Measurements from ENCODE around the gene COL3A1. TPM values are rescaled to one million over a fixed set of nuclear protein-coding genes. Genes with fewer than 3 reads are reported as not detected.

Gene COL3A1
- total RNA-seq, 1 donor from 2014 or later = 6,920 TPM

GRCh38 chr2:189014449-189015138, 40.4 kb downstream of the COL3A1 start:
- H3K9me3 ChIP-seq (ENCODE audit: control insufficient read depth in 3 of 3, low read length in 3 of 3) = no peaks in the 10 kb centered on the region
- no peak overlapping the region for H3K9ac ChIP-seq (ENCODE audit: low read depth in 1 of 3, low read length in 3 of 3)
- no peak overlapping the region for H3K4me3 ChIP-seq (ENCODE audit: low read length in 3 of 3)
- peaks cover 0 to 3% (median 0%) of the 10 kb centered on the region in 3 donors for H3K4me1 ChIP-seq (ENCODE audit: control insufficient read depth in 3 of 3, insufficient read depth in 3 of 3, low read length in 3 of 3)
- H3K27ac ChIP-seq (ENCODE audit: low read depth, low read length) = peak overlapping the region; percentile 16
- H3K27me3 ChIP-seq (ENCODE audit: control insufficient read depth in 3 of 3, insufficient read depth in 3 of 3, low read length in 3 of 3) = no peaks in the 10 kb centered on the region
- no peaks in the 10 kb centered on the region for H3K36me3 ChIP-seq (ENCODE audit: control insufficient read depth in 3 of 3, insufficient read depth in 3 of 3, low read length in 3 of 3)

- no peaks in the 10 kb centered on the region for H3K9me3 ChIP-seq (ENCODE audit: control insufficient read depth in 3 of 3, low read length in 3 of 3)
- no peaks in the 10 kb centered on the region for H3K36me3 ChIP-seq (ENCODE audit: control insufficient read depth in 3 of 3, insufficient read depth in 3 of 3, low read length in 3 of 3)
- H3K9ac ChIP-seq (ENCODE audit: low read depth in 1 of 3, low read length in 3 of 3) = no peak overlapping the region
- H3K27ac ChIP-seq (ENCODE audit: low read depth, low read length) = no peak overlapping the region
- H3K4me3 ChIP-seq (ENCODE audit: low read length in 3 of 3) = no peak overlapping the region
- H3K4me1 ChIP-seq (ENCODE audit: control insufficient read depth in 3 of 3, insufficient read depth in 3 of 3, low read length in 3 of 3) = peaks cover 0 to 3% (median 0%) of the 10 kb centered on the region in 3 donors
- H3K27me3 ChIP-seq (ENCODE audit: control insufficient read depth in 3 of 3, insufficient read depth in 3 of 3, low read length in 3 of 3) = no peaks in the 10 kb centered on the region
Measured at GRCh38 chr2:189015359-189015758, 41.2 kb downstream of the COL3A1 start.

- Histone ChIP-seq H3K36me3 (ENCODE audit: control insufficient read depth in 3 of 3, insufficient read depth in 3 of 3, low read length in 3 of 3) (no peaks in the 10 kb centered on the region), H3K4me3 (ENCODE audit: low read length in 3 of 3) (no peak overlapping the region), H3K27me3 (ENCODE audit: control insufficient read depth in 3 of 3, insufficient read depth in 3 of 3, low read length in 3 of 3) (no peaks in the 10 kb centered on the region), H3K9ac (ENCODE audit: low read depth in 1 of 3, low read length in 3 of 3) (no peak overlapping the region), H3K27ac (ENCODE audit: low read depth, low read length) (no peak overlapping the region), H3K4me1 (ENCODE audit: control insufficient read depth in 3 of 3, insufficient read depth in 3 of 3, low read length in 3 of 3) (peaks cover 0 to 3% (median 0%) of the 10 kb centered on the region in 3 donors), H3K9me3 (ENCODE audit: control insufficient read depth in 3 of 3, low read length in 3 of 3) (no peaks in the 10 kb centered on the region)
Measured at GRCh38 chr2:189016311-189016861, 42.2 kb downstream of the COL3A1 start.

GRCh38 chr2:189018631-189019030, 44.5 kb downstream of the COL3A1 start:
- H3K9ac ChIP-seq (ENCODE audit: low read depth in 1 of 3, low read length in 3 of 3) = no peak overlapping the region

GRCh38 chr2:189020179-189020578, 46.0 kb downstream of the COL3A1 start:
- Histone ChIP-seq H3K36me3 (ENCODE audit: control insufficient read depth in 3 of 3, insufficient read depth in 3 of 3, low read length in 3 of 3) (no peaks in the 10 kb centered on the region), H3K27ac (ENCODE audit: low read depth, low read length) (no peak overlapping the region), H3K4me1 (ENCODE audit: control insufficient read depth in 3 of 3, insufficient read depth in 3 of 3, low read length in 3 of 3) (peaks cover 0 to 3% (median 0%) of the 10 kb centered on the region in 3 donors), H3K27me3 (ENCODE audit: control insufficient read depth in 3 of 3, insufficient read depth in 3 of 3, low read length in 3 of 3) (no peaks in the 10 kb centered on the region), H3K9ac (ENCODE audit: low read depth in 1 of 3, low read length in 3 of 3) (no peak overlapping the region), H3K4me3 (ENCODE audit: low read length in 3 of 3) (no peak overlapping the region), H3K9me3 (ENCODE audit: control insufficient read depth in 3 of 3, low read length in 3 of 3) (no peaks in the 10 kb centered on the region)

More at GRCh38 chr2:189018631-189019030, 44.5 kb downstream of the COL3A1 start:
- Histone ChIP-seq H3K9me3 (ENCODE audit: control insufficient read depth in 3 of 3, low read length in 3 of 3) (no peaks in the 10 kb centered on the region), H3K36me3 (ENCODE audit: control insufficient read depth in 3 of 3, insufficient read depth in 3 of 3, low read length in 3 of 3) (no peaks in the 10 kb centered on the region), H3K4me3 (ENCODE audit: low read length in 3 of 3) (no peak overlapping the region), H3K27me3 (ENCODE audit: control insufficient read depth in 3 of 3, insufficient read depth in 3 of 3, low read length in 3 of 3) (no peaks in the 10 kb centered on the region), H3K4me1 (ENCODE audit: control insufficient read depth in 3 of 3, insufficient read depth in 3 of 3, low read length in 3 of 3) (peaks cover 0 to 6% (median 0%) of the 10 kb centered on the region in 3 donors), H3K27ac (ENCODE audit: low read depth, low read length) (no peak overlapping the region)

- no peak overlapping the region for H3K9ac ChIP-seq (ENCODE audit: low read depth in 1 of 3, low read length in 3 of 3)
- no peaks in the 10 kb centered on the region for H3K27me3 ChIP-seq (ENCODE audit: control insufficient read depth in 3 of 3, insufficient read depth in 3 of 3, low read length in 3 of 3)
- H3K27ac ChIP-seq (ENCODE audit: low read depth, low read length) = peak overlapping the region; percentile 72
- H3K36me3 ChIP-seq (ENCODE audit: control insufficient read depth in 3 of 3, insufficient read depth in 3 of 3, low read length in 3 of 3) = no peaks in the 10 kb centered on the region
- H3K4me1 ChIP-seq (ENCODE audit: control insufficient read depth in 3 of 3, insufficient read depth in 3 of 3, low read length in 3 of 3) = peaks cover 0 to 3% (median 0%) of the 10 kb centered on the region in 3 donors
- H3K4me3 ChIP-seq (ENCODE audit: low read length in 3 of 3) = no peak overlapping the region
- no peaks in the 10 kb centered on the region for H3K9me3 ChIP-seq (ENCODE audit: control insufficient read depth in 3 of 3, low read length in 3 of 3)
Measured at GRCh38 chr2:189022053-189022481, 47.9 kb downstream of the COL3A1 start.

- Histone ChIP-seq H3K36me3 (ENCODE audit: control insufficient read depth in 3 of 3, insufficient read depth in 3 of 3, low read length in 3 of 3) (no peaks in the 10 kb centered on the region), H3K27ac (ENCODE audit: low read depth, low read length) (peak overlapping the region; percentile 72), H3K4me1 (ENCODE audit: control insufficient read depth in 3 of 3, insufficient read depth in 3 of 3, low read length in 3 of 3) (peaks cover 0 to 3% (median 0%) of the 10 kb centered on the region in 3 donors), H3K4me3 (ENCODE audit: low read length in 3 of 3) (no peak overlapping the region), H3K9ac (ENCODE audit: low read depth in 1 of 3, low read length in 3 of 3) (no peak overlapping the region), H3K9me3 (ENCODE audit: control insufficient read depth in 3 of 3, low read length in 3 of 3) (no peaks in the 10 kb centered on the region), H3K27me3 (ENCODE audit: control insufficient read depth in 3 of 3, insufficient read depth in 3 of 3, low read length in 3 of 3) (no peaks in the 10 kb centered on the region)
Measured at GRCh38 chr2:189022492-189022891, 48.3 kb downstream of the COL3A1 start.

GRCh38 chr2:189024901-189025618, 50.9 kb downstream of the COL3A1 start:
- peaks cover 0 to 3% (median 0%) of the 10 kb centered on the region in 3 donors for H3K4me1 ChIP-seq (ENCODE audit: control insufficient read depth in 3 of 3, insufficient read depth in 3 of 3, low read length in 3 of 3)
- peak overlapping the region; percentile 10 for H3K27ac ChIP-seq (ENCODE audit: low read depth, low read length)
- no peaks in the 10 kb centered on the region for H3K9me3 ChIP-seq (ENCODE audit: control insufficient read depth in 3 of 3, low read length in 3 of 3)
- H3K9ac ChIP-seq (ENCODE audit: low read depth in 1 of 3, low read length in 3 of 3) = no peak overlapping the region
- H3K36me3 ChIP-seq (ENCODE audit: control insufficient read depth in 3 of 3, insufficient read depth in 3 of 3, low read length in 3 of 3) = no peaks in the 10 kb centered on the region
- H3K27me3 ChIP-seq (ENCODE audit: control insufficient read depth in 3 of 3, insufficient read depth in 3 of 3, low read length in 3 of 3) = no peaks in the 10 kb centered on the region
- H3K4me3 ChIP-seq (ENCODE audit: low read length in 3 of 3) = no peak overlapping the region

- H3K36me3 ChIP-seq (ENCODE audit: control insufficient read depth in 3 of 3, insufficient read depth in 3 of 3, low read length in 3 of 3) = peaks cover 2 to 20% (median 18%) of the 10 kb centered on the region in 3 donors
- H3K9ac ChIP-seq (ENCODE audit: low read depth in 1 of 3, low read length in 3 of 3) = no peak overlapping the region
- H3K4me3 ChIP-seq (ENCODE audit: low read length in 3 of 3) = no peak overlapping the region
- H3K4me1 ChIP-seq (ENCODE audit: control insufficient read depth in 3 of 3, insufficient read depth in 3 of 3, low read length in 3 of 3) = no peaks in the 10 kb centered on the region
- no peak overlapping the region for H3K27ac ChIP-seq (ENCODE audit: low read depth, low read length)
- no peaks in the 10 kb centered on the region for H3K27me3 ChIP-seq (ENCODE audit: control insufficient read depth in 3 of 3, insufficient read depth in 3 of 3, low read length in 3 of 3)
- no peaks in the 10 kb centered on the region for H3K9me3 ChIP-seq (ENCODE audit: control insufficient read depth in 3 of 3, low read length in 3 of 3)
Measured at GRCh38 chr2:189037518-189037917, 63.3 kb downstream of the COL3A1 start.

GRCh38 chr2:189045836-189046235, 71.7 kb downstream of the COL3A1 start:
- Histone ChIP-seq H3K27ac (ENCODE audit: low read depth, low read length) (no peak overlapping the region), H3K9me3 (ENCODE audit: control insufficient read depth in 3 of 3, low read length in 3 of 3) (no peaks in the 10 kb centered on the region), H3K9ac (ENCODE audit: low read depth in 1 of 3, low read length in 3 of 3) (no peak overlapping the region), H3K36me3 (ENCODE audit: control insufficient read depth in 3 of 3, insufficient read depth in 3 of 3, low read length in 3 of 3) (peaks cover 2 to 15% (median 3%) of the 10 kb centered on the region in 3 donors), H3K4me3 (ENCODE audit: low read length in 3 of 3) (no peak overlapping the region), H3K4me1 (ENCODE audit: control insufficient read depth in 3 of 3, insufficient read depth in 3 of 3, low read length in 3 of 3) (no peaks in the 10 kb centered on the region), H3K27me3 (ENCODE audit: control insufficient read depth in 3 of 3, insufficient read depth in 3 of 3, low read length in 3 of 3) (no peaks in the 10 kb centered on the region)

All from skeletal muscle tissue (tissue), 4 donors.